CD14-positive monocyte (primary cell): ENCODE data around the gene KRT25. TPM values are rescaled to one million over a fixed set of nuclear protein-coding genes. Genes with fewer than 3 reads are reported as not detected.

Experiments
- DNase-seq, 3 donors: peaks; one replicate each; pipeline ENCODE4 v3.0.0-alpha.2; 2011 to 2022
- H2AFZ ChIP-seq: 2 replicates; pipeline ENCODE4 v1.6.0; 2012; ENCODE audit warnings: mild to moderate bottlenecking, low read depth, low read length, inconsistent platforms; ENCODE audit not compliant: insufficient read depth, poor library complexity, severe bottlenecking
- H3K27ac ChIP-seq, 2 donors: 1 replicate in 1 of 2; 2 replicates in 1 of 2; pipeline ENCODE4 v1.5.1; 2012 to 2013; ENCODE audit warnings: low read length in 2 of 2, control low read depth in 1 of 2, inconsistent platforms in 1 of 2, low read depth in 1 of 2, mild to moderate bottlenecking in 1 of 2
- H3K27me3 ChIP-seq, 2 donors: one replicate each; pipeline versions ENCODE4 v1.6.0 to v1.6.1; 2011 to 2013; ENCODE audit warnings: low read length in 2 of 2; ENCODE audit not compliant: control insufficient read depth in 2 of 2, insufficient read depth in 2 of 2
- H3K36me3 ChIP-seq, 2 donors: replicated peaks in 1 of 2; 1 replicate in 1 of 2; 2 replicates in 1 of 2; pipeline versions ENCODE4 v1.5.1 to v1.6.1; 2012 to 2013; ENCODE audit warnings: low read length in 2 of 2, control low read depth in 1 of 2, inconsistent platforms in 1 of 2, mild to moderate bottlenecking in 1 of 2; ENCODE audit not compliant: insufficient read depth in 2 of 2, control insufficient read depth in 1 of 2
- H3K4me1 ChIP-seq, 2 donors: 1 replicate in 1 of 2; 2 replicates in 1 of 2; pipeline versions ENCODE4 v1.5.1 to v1.6.1; 2012 to 2013; ENCODE audit warnings: low read length in 2 of 2, control low read depth in 1 of 2, inconsistent platforms in 1 of 2, mild to moderate bottlenecking in 1 of 2, moderate library complexity in 1 of 2; ENCODE audit not compliant: insufficient read depth in 2 of 2, control insufficient read depth in 1 of 2
- H3K4me2 ChIP-seq: replicated peaks from 2 replicates; pipeline ENCODE3; 2012; ENCODE audit warnings: low read length, moderate library complexity, mild to moderate bottlenecking; ENCODE audit not compliant: poor library complexity, severe bottlenecking; ENCODE audit errors: extremely low read depth
- H3K4me3 ChIP-seq, 3 experiments: fragments of 200-600 bp in 1 of 3; sonication (generic) in 1 of 3; replicated peaks in 1 of 3; 1 replicate in 2 of 3; 2 replicates in 1 of 3; pipeline ENCODE4 v1.5.1; 2011 to 2013; ENCODE audit warnings: low read length in 3 of 3, mild to moderate bottlenecking in 3 of 3, control low read depth in 2 of 3, low read depth in 2 of 3, inconsistent platforms in 1 of 3, moderate library complexity in 1 of 3
- H3K79me2 ChIP-seq: 2 replicates; pipeline ENCODE4 v1.6.0; 2012; ENCODE audit warnings: mild to moderate bottlenecking, control low read depth, inconsistent platforms, low read length, moderate library complexity; ENCODE audit not compliant: insufficient read depth
- H3K9ac ChIP-seq: 2 replicates; pipeline ENCODE4 v1.6.0; 2017; ENCODE audit warnings: low read length, mild to moderate bottlenecking; ENCODE audit not compliant: insufficient read depth, poor library complexity, severe bottlenecking
- H3K9me3 ChIP-seq, 2 donors: replicated peaks in 1 of 2; 1 replicate in 1 of 2; 2 replicates in 1 of 2; pipeline versions ENCODE4 v1.5.1 to v1.6.1; 2012 to 2013; ENCODE audit warnings: low read length in 2 of 2, control low read depth in 1 of 2; ENCODE audit not compliant: control insufficient read depth in 1 of 2, insufficient read depth in 1 of 2
- H4K20me1 ChIP-seq: 2 replicates; pipeline ENCODE4 v1.6.0; 2012; ENCODE audit warnings: mild to moderate bottlenecking, low read length, control low read depth, moderate library complexity; ENCODE audit not compliant: insufficient read depth
- H3K27ac Mint-ChIP-seq, 7 donors: one replicate each; pipeline ENCODE4 v1.8.0; 2020; ENCODE audit warnings: mild to moderate bottlenecking in 7 of 7, mixed read lengths in 7 of 7, moderate library complexity in 6 of 7, inconsistent platforms in 2 of 7
- H3K27me3 Mint-ChIP-seq, 3 donors: one replicate each; pipeline ENCODE4 v1.8.0; 2021 to 2022; ENCODE audit warnings: low read depth in 3 of 3, mild to moderate bottlenecking in 3 of 3, mixed read lengths in 3 of 3, moderate library complexity in 3 of 3, inconsistent platforms in 1 of 3
- H3K36me3 Mint-ChIP-seq, 2 donors: one replicate each; pipeline ENCODE4 v1.8.0; 2020; ENCODE audit warnings: mixed read lengths in 2 of 2, inconsistent platforms in 1 of 2, mild to moderate bottlenecking in 1 of 2
- H3K4me1 Mint-ChIP-seq: one replicate; pipeline ENCODE4 v1.8.0; 2020; ENCODE audit warnings: mild to moderate bottlenecking, mixed read lengths
- H3K4me3 Mint-ChIP-seq, 2 donors: one replicate each; pipeline ENCODE4 v1.8.0; 2020; ENCODE audit warnings: mild to moderate bottlenecking in 2 of 2, mixed read lengths in 2 of 2, moderate library complexity in 1 of 2
- H3K9me3 Mint-ChIP-seq, 7 donors: one replicate each; pipeline ENCODE4 v1.8.0; 2020 to 2022; ENCODE audit warnings: mixed read lengths in 7 of 7, mild to moderate bottlenecking in 6 of 7, moderate library complexity in 6 of 7, inconsistent platforms in 2 of 7
- WGBS: methylation state at CpG from one replicate; pipeline ENCODE4 v1.1.5; 2013; ENCODE audit warnings: missing lambda C conversion rate; ENCODE audit not compliant: insufficient coverage; 5-methylcytosine and 5-hydroxymethylcytosine counted together
- intact Hi-C, 2 donors: fragments of 100-400 bp; cut with micrococcal nuclease; formaldehyde crosslinking; loops; one replicate each; pipeline versions ENCODE4 v1.15.0 to v1.15.1; 2023
- polyA plus RNA-seq, 3 donors: library from polyadenylated mRNA; depleted of rRNA in 1 of 3; unstranded in 2 of 3; stranded (reverse) in 1 of 3; fragments of 300-500 nt in 2 of 3; fragments of >200 nt in 1 of 3; fragmentation: Illumina TruSeq in 2 of 3; gene quantifications; 1 replicate in 2 of 3; 2 replicates in 1 of 3; pipeline ENCODE4 v1.2.3, GENCODE V29; 2012 to 2021
- TF ChIP-seq, protein P1 (sequence below): fragments of 200-600 bp; IDR thresholded peaks from one replicate; pipeline ENCODE4 v1.8.0; 2022; ENCODE audit warnings: antibody characterized with exemption, mild to moderate bottlenecking

Gene KRT25
- polyA plus RNA-seq, 3 donors = not detected

DNA sequence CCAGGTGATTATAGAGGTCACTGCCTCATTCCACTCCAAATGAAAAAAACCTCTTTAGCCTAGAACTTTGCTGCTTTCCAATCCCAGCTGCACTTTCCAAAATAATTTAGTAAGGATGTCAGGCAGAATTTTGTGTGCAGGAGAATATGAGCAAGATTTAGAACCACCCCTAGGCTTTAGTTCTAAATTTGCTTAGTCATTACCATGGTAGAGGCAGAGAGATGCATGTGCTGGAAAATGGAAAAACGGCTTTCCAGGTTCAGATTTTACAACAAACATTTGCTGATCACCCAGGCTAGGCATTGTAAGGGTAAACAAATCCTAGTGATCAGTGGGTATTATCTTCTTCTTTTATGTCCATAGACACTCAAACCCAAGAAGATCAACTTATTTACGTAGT lies 10.5 kb upstream of the KRT25 start:
- peaks cover 6 to 17% (median 12%) of the 10 kb centered on the region in 3 donors for H3K27me3 Mint-ChIP-seq

DNA sequence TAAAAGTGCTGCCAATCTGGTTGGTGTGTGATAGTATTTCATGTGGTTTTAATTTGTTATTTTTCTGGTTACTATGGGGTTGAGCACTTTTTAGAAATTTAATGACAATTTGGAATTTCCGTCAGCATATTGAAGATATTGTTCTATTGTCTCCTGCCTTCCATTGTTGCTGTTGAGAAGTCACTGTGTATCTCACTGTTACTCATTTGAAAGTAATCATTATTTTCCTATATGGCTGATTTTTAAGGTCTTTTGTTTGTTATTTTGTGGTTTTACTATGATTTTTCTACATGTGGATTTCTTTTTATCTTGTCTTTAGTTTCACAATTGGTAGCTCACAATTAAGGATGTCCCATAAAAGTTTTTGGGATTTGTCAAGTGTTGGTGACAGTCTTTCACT lies 8.6 kb upstream of the KRT25 start:
- Histone ChIP-seq H3K4me1 (no peaks in the 10 kb centered on the region), H3K79me2 (no peaks in the 10 kb centered on the region), H3K4me2 (no peak overlapping the region), H3K9ac (no peak overlapping the region), H4K20me1 (no peaks in the 10 kb centered on the region), H3K27me3 (peaks cover 0 to 7% of the 10 kb centered on the region in 2 donors), H3K27ac (no peak overlapping the region), H2AFZ (no peak overlapping the region), H3K4me3 (no peak overlapping the region), H3K36me3 (no peaks in the 10 kb centered on the region), H3K9me3 (peaks cover 21 to 56% of the 10 kb centered on the region in 2 donors)
- TF ChIP-seq, protein P1, sequence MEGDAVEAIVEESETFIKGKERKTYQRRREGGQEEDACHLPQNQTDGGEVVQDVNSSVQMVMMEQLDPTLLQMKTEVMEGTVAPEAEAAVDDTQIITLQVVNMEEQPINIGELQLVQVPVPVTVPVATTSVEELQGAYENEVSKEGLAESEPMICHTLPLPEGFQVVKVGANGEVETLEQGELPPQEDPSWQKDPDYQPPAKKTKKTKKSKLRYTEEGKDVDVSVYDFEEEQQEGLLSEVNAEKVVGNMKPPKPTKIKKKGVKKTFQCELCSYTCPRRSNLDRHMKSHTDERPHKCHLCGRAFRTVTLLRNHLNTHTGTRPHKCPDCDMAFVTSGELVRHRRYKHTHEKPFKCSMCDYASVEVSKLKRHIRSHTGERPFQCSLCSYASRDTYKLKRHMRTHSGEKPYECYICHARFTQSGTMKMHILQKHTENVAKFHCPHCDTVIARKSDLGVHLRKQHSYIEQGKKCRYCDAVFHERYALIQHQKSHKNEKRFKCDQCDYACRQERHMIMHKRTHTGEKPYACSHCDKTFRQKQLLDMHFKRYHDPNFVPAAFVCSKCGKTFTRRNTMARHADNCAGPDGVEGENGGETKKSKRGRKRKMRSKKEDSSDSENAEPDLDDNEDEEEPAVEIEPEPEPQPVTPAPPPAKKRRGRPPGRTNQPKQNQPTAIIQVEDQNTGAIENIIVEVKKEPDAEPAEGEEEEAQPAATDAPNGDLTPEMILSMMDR = no peak
- intact Hi-C loops = no loop called here
- Mint-ChIP-seq H3K4me3 (peak overlapping the region in 1 of 2 donors; percentile 18), H3K27me3 (peaks cover 2 to 10% (median 9%) of the 10 kb centered on the region in 3 donors), H3K9me3 (peaks cover 32 to 58% (median 49%) of the 10 kb centered on the region in 7 donors), H3K36me3 (no peaks in the 10 kb centered on the region), H3K27ac (no peak overlapping the region), H3K4me1 (no peaks in the 10 kb centered on the region)
- WGBS = no CpG with 5 or more reads among the region's 1 CpG
- DNase-seq = no peak

More for the DNA sequence above, 10.5 kb upstream of the KRT25 start:
- H3K4me2 ChIP-seq = no peak overlapping the region
- no peak for DNase-seq
- no CpG with 5 or more reads among the region's 2 CpGs for WGBS
- H3K4me3 Mint-ChIP-seq = peak overlapping the region in 1 of 2 donors; percentile 1
- no peaks in the 10 kb centered on the region for H3K36me3 Mint-ChIP-seq
- no peak overlapping the region for H2AFZ ChIP-seq
- no peaks in the 10 kb centered on the region for H3K4me1 Mint-ChIP-seq
- H3K4me1 ChIP-seq = no peaks in the 10 kb centered on the region
- no peaks in the 10 kb centered on the region for H3K36me3 ChIP-seq
- peaks cover 20 to 42% (median 33%) of the 10 kb centered on the region in 7 donors for H3K9me3 Mint-ChIP-seq
- H3K4me3 ChIP-seq = no peak overlapping the region
- no peaks in the 10 kb centered on the region for H3K79me2 ChIP-seq
- H3K9ac ChIP-seq = no peak overlapping the region
- intact Hi-C loops = no loop called here
- H3K27ac Mint-ChIP-seq = no peak overlapping the region
- H3K27ac ChIP-seq = no peak overlapping the region
- no peaks in the 10 kb centered on the region for H4K20me1 ChIP-seq
- H3K9me3 ChIP-seq = peaks cover 18 to 39% of the 10 kb centered on the region in 2 donors
- TF ChIP-seq, protein P1 = no peak
- H3K27me3 ChIP-seq = peaks cover 0 to 10% of the 10 kb centered on the region in 2 donors
